ENCODE results near the gene OLA1.

Gene OLA1

DNA sequence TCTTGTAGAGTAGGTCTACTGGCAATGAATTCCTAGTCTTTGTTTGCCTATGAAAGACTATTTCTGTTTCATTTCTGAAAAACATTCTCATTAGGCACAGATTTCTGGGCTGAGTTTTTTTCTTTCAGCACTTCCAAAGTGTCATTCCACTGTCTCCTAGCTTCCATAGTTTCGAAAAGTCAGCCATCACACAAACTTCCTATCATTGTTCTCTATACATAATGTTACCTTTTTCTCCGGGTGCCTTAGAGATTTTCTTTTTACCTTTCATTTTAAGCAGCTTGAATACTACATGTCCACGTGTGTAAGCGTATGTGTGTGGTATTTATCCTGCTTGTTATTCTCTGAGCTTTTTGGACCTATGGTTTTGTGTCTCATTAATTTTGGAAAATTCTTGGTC lies 55.7 kb downstream of the OLA1 start:
- TF ChIP-seq CEBPB (IDR thresholded peaks at IDR 0.05), result no peak
- TF ChIP-seq, protein P1, sequence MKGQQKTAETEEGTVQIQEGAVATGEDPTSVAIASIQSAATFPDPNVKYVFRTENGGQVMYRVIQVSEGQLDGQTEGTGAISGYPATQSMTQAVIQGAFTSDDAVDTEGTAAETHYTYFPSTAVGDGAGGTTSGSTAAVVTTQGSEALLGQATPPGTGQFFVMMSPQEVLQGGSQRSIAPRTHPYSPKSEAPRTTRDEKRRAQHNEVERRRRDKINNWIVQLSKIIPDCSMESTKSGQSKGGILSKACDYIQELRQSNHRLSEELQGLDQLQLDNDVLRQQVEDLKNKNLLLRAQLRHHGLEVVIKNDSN (IDR thresholded peaks at IDR 0.05), result no peak
- TF ChIP-seq ZBTB7A (IDR thresholded peaks at IDR 0.05; ENCODE audit: low read depth), result no peak
- no peak for TF ChIP-seq RAD21 (IDR thresholded peaks at IDR 0.05; ENCODE audit: low read depth)
- TF ChIP-seq YY1 (IDR thresholded peaks at IDR 0.05; ENCODE audit: low read depth), result no peak
- no peak for TF ChIP-seq TCF12 (IDR thresholded peaks at IDR 0.05; ENCODE audit: low read depth)
- no peak for TF ChIP-seq TEAD4 (IDR thresholded peaks at IDR 0.05)
- no peak for TF ChIP-seq EP300 (IDR thresholded peaks at IDR 0.05; ENCODE audit: borderline replicate concordance)
- TF ChIP-seq, protein P2, sequence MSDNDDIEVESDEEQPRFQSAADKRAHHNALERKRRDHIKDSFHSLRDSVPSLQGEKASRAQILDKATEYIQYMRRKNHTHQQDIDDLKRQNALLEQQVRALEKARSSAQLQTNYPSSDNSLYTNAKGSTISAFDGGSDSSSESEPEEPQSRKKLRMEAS (IDR thresholded peaks at IDR 0.05), result no peak
- TF ChIP-seq EGR1 (IDR thresholded peaks at IDR 0.05), result no peak
- TF ChIP-seq, protein P3, sequence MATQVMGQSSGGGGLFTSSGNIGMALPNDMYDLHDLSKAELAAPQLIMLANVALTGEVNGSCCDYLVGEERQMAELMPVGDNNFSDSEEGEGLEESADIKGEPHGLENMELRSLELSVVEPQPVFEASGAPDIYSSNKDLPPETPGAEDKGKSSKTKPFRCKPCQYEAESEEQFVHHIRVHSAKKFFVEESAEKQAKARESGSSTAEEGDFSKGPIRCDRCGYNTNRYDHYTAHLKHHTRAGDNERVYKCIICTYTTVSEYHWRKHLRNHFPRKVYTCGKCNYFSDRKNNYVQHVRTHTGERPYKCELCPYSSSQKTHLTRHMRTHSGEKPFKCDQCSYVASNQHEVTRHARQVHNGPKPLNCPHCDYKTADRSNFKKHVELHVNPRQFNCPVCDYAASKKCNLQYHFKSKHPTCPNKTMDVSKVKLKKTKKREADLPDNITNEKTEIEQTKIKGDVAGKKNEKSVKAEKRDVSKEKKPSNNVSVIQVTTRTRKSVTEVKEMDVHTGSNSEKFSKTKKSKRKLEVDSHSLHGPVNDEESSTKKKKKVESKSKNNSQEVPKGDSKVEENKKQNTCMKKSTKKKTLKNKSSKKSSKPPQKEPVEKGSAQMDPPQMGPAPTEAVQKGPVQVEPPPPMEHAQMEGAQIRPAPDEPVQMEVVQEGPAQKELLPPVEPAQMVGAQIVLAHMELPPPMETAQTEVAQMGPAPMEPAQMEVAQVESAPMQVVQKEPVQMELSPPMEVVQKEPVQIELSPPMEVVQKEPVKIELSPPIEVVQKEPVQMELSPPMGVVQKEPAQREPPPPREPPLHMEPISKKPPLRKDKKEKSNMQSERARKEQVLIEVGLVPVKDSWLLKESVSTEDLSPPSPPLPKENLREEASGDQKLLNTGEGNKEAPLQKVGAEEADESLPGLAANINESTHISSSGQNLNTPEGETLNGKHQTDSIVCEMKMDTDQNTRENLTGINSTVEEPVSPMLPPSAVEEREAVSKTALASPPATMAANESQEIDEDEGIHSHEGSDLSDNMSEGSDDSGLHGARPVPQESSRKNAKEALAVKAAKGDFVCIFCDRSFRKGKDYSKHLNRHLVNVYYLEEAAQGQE (IDR thresholded peaks at IDR 0.05; ENCODE audit: low read depth), result no peak
- no peak for TF ChIP-seq TAF1 (IDR thresholded peaks at IDR 0.05; ENCODE audit: low read depth)
- no peak for TF ChIP-seq CREB1 (IDR thresholded peaks at IDR 0.05; ENCODE audit: low read depth)
- no peak for TF ChIP-seq FOXM1 (IDR thresholded peaks at IDR 0.05; ENCODE audit: borderline replicate concordance, low read depth)
- TF ChIP-seq NFIC (IDR thresholded peaks at IDR 0.05), result no peak

- no peak for TF ChIP-seq EGR1 (IDR thresholded peaks at IDR 0.05)
- TF ChIP-seq, protein P3 (IDR thresholded peaks at IDR 0.05; ENCODE audit: low read depth), result no peak
- TF ChIP-seq EP300 (IDR thresholded peaks at IDR 0.05; ENCODE audit: borderline replicate concordance), result no peak
- no peak for TF ChIP-seq RAD21 (IDR thresholded peaks at IDR 0.05; ENCODE audit: low read depth)
- no peak for TF ChIP-seq TCF12 (IDR thresholded peaks at IDR 0.05; ENCODE audit: low read depth)
- TF ChIP-seq, protein P2 (IDR thresholded peaks at IDR 0.05), result no peak
- TF ChIP-seq TEAD4 (IDR thresholded peaks at IDR 0.05), result no peak
- no peak for TF ChIP-seq FOXM1 (IDR thresholded peaks at IDR 0.05; ENCODE audit: borderline replicate concordance, low read depth)
- TF ChIP-seq, protein P1 (IDR thresholded peaks at IDR 0.05), result no peak
- TF ChIP-seq YY1 (IDR thresholded peaks at IDR 0.05; ENCODE audit: low read depth), result no peak
Observed at GRCh38 chr2:174191342-174192074, 56.8 kb downstream of the OLA1 start.

- no peak for TF ChIP-seq ZBTB7A (IDR thresholded peaks at IDR 0.05; ENCODE audit: low read depth)
- TF ChIP-seq, protein P3 (IDR thresholded peaks at IDR 0.05; ENCODE audit: low read depth), result no peak
- no peak for TF ChIP-seq NFIC (IDR thresholded peaks at IDR 0.05)
- TF ChIP-seq, protein P2 (IDR thresholded peaks at IDR 0.05), result no peak
- no peak for TF ChIP-seq EP300 (IDR thresholded peaks at IDR 0.05; ENCODE audit: borderline replicate concordance)
- no peak for TF ChIP-seq TEAD4 (IDR thresholded peaks at IDR 0.05)
- no peak for TF ChIP-seq YY1 (IDR thresholded peaks at IDR 0.05; ENCODE audit: low read depth)
Observed at GRCh38 chr2:174184915-174185314, 63.4 kb downstream of the OLA1 start.

GRCh38 chr2:174184504-174184903 lies 63.8 kb downstream of the OLA1 start:
- TF ChIP-seq TAF1 (IDR thresholded peaks at IDR 0.05; ENCODE audit: low read depth) (no peak), YY1 (IDR thresholded peaks at IDR 0.05; ENCODE audit: low read depth) (no peak), CREB1 (IDR thresholded peaks at IDR 0.05; ENCODE audit: low read depth) (no peak), FOXM1 (IDR thresholded peaks at IDR 0.05; ENCODE audit: borderline replicate concordance, low read depth) (no peak), EP300 (IDR thresholded peaks at IDR 0.05; ENCODE audit: borderline replicate concordance) (no peak), TCF12 (IDR thresholded peaks at IDR 0.05; ENCODE audit: low read depth) (no peak), ZBTB7A (IDR thresholded peaks at IDR 0.05; ENCODE audit: low read depth) (no peak), NFIC (IDR thresholded peaks at IDR 0.05) (no peak), TEAD4 (IDR thresholded peaks at IDR 0.05) (no peak), RAD21 (IDR thresholded peaks at IDR 0.05; ENCODE audit: low read depth) (no peak)
- TF ChIP-seq, protein P1 (IDR thresholded peaks at IDR 0.05), result no peak
- TF ChIP-seq, protein P2 (IDR thresholded peaks at IDR 0.05), result no peak
